AG09309 (cell line): ENCODE results near the gene NVL.

Experiments
- DNase-seq: peaks from one replicate; pipeline ENCODE4 v3.0.0-alpha.2; 2010; ENCODE audit warnings: low read depth
- H3K4me3 ChIP-seq: 2 replicates; pipeline ENCODE4 v1.5.1; 2011; ENCODE audit warnings: mild to moderate bottlenecking, low read depth, low read length, moderate library complexity; ENCODE audit not compliant: control insufficient read depth
- CTCF ChIP-seq: IDR thresholded peaks from 2 replicates; pipeline ENCODE4 v1.5.1; 2011; ENCODE audit warnings: mild to moderate bottlenecking, low read depth, low read length, inconsistent platforms; ENCODE audit not compliant: insufficient read depth, control insufficient read depth; ENCODE audit errors: missing control alignments

NVL gene

GRCh38 chr1:224266915-224267856 lies 62.8 kb downstream of the NVL start:
- DNase-seq, result no peak
- no peak for TF ChIP-seq CTCF
- no peak overlapping the region for H3K4me3 ChIP-seq

DNA sequence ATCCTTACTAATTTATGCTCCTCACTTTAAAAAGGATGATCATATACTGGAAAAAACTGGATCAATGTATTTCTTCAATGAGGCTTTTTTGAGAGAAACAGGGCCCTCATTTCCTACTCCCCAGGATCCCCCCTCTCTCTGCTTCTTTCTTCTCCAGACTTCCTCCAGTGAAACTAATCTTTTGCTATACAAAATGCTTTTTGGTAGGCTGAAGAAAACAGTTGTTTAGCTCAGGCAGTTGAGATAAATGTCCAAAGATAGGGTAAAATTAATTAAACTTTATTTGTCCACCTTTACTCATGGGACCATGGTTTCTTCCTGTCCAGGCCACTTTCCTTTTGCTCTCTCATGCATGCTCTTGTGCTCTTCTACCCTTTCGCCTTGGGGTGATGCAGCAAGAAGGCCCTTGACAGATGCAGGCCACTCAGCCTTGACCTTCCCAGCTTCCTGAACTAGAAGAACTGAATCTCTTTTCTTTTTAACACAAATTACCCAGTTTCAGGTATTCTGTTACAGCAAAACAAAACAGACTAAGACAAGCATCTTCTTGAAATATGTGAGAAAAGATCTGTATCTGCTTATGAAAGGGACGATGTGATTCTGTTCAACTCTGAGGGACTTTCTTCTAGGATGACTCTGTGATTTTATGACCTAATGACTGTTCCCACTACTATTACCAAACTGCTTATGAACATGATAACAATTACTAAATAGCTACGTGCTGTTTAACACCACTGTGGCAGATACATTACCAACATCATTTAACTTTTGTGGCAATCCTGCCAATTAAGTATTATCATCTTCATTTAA lies 63.7 kb downstream of the NVL start:
- H3K4me3 ChIP-seq, result no peak overlapping the region
- no peak for DNase-seq
- TF ChIP-seq CTCF, result no peak

- DNase-seq, result no peak
- H3K4me3 ChIP-seq, result no peak overlapping the region
- no peak for TF ChIP-seq CTCF
Observed at GRCh38 chr1:224264321-224264720, 65.7 kb downstream of the NVL start.

- no peak overlapping the region for H3K4me3 ChIP-seq
- DNase-seq, result no peak
- TF ChIP-seq CTCF, result no peak
Observed at GRCh38 chr1:224262373-224263054, 67.5 kb downstream of the NVL start.

- no peak for DNase-seq
- no peak overlapping the region for H3K4me3 ChIP-seq
- TF ChIP-seq CTCF, result no peak
Observed at GRCh38 chr1:224259986-224260385, 70.0 kb downstream of the NVL start.

DNA sequence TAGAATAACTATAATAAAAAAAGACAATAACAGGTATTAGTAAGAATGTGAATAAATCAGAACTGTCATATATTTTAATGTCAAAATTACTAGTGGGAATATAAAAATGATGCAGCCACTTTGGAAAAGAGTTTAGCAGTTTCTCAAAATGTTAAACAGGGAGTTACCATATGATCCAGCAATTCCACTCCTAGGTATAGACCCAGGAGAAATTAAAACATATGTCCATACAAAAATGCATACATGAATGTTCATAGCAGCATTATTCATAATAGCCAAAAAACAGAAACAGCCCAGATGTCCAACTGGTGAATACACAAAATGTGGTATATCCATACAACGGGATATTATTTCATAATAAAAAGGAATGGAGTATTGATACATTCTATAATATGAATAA lies 71.6 kb downstream of the NVL start:
- no peak for TF ChIP-seq CTCF
- no peak for DNase-seq

More for the DNA sequence above, 71.6 kb downstream of the NVL start:
- no peak overlapping the region for H3K4me3 ChIP-seq
